Posterior vena cava (tissue), 2 donors: ENCODE measurements around the gene ADRA2C. TPM values are rescaled to one million over a fixed set of nuclear protein-coding genes. Genes with fewer than 3 reads are reported as not detected.

ENCODE experiments used
- DNase-seq: peaks from one replicate; pipeline ENCODE4 v3.0.0-alpha.2; 2020; ENCODE audit warnings: low spot score
- intact Hi-C, 2 donors: fragments of 100-400 bp; cut with DNase I; formaldehyde crosslinking; loops; one replicate each; pipeline versions ENCODE4 v1.14.1 to v1.14.2; 2022 to 2023
- total RNA-seq, 2 donors: library from RNA; stranded (reverse); fragmentation: NEBNext Ultra II Directional; extraction: Animal tissue kit (Norgen Biotek cat#: 25700); gene quantifications; one replicate each; pipeline ENCODE4 v1.2.1, GENCODE V29; 2021
- donor health status: DM: yes; HTN: yes; CAD: no.
- donor health status: DM: yes; HTN: yes; CAD: no.

The ADRA2C gene
- total RNA-seq, 2 donors from 2014 or later: 56.4 to 61.5 TPM

DNA sequence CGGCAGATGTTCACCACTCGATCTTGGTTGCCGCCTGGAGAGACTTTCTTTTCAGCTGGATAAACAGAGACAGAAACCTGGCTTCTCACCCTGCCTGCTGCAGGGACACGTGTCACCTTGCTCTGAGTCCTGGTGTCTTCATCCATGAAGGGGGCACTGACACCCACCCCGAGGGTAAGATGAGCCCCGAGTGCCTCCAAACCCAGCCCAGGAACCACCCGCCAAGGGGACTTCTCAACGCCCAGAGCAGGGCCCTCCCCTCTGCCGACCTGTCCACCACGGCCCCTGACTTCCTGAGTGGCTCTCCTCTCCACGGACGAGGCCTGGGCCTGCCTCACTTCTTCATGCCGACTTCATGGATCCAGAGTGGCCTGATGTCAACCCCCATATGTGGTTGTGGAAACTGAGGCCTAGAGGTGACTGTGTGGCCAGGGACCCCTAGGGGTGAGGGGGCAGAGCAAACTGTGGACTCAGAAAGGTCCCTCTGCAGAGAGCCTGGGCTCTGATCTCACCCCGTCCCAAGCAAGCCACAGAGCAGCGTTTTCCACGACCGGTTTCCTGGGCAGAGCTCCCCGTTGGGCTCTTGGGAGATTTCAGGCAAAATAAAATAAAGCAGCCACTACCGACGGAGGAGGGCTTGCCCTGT is 5.1 kb downstream of the ADRA2C start:
- intact Hi-C loops: loop anchor here in 1 of 2 donors (10.0 kb wide), 1 partner anchor 174 kb away; no protein-coding TSS in a partner anchor
- DNase-seq: no peak

DNA sequence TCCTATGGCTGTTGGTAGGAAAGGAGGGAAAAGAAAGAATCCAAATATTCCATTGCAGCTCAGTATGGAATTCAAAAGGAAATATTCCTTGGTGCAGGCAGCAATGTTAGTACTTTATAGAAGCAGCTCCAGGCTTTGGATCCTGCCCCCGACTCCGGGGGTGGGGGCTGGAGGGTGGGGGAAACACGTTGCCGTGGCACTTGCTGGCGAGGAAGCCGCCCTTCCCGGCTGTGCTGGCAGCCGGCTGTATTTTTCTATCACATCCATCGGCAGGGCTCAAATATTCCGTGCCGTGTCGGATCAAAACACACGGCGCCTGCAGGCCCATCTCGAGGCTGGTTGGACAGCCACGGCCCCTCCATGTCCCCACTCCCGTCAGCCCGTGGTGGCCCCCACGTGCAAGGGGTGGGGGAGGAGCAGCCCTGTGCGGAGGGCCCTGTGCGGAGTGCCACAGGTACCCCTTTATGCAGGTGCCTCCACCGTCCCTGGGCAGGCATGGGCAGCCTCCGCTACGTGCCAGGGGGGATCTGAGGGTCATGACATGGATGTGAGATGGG is 5.8 kb downstream of the ADRA2C start:
- no peak for DNase-seq
- intact Hi-C loops: loop anchor here in 1 of 2 donors (10.0 kb wide), 1 partner anchor 173 kb away; no protein-coding TSS in a partner anchor

DNA sequence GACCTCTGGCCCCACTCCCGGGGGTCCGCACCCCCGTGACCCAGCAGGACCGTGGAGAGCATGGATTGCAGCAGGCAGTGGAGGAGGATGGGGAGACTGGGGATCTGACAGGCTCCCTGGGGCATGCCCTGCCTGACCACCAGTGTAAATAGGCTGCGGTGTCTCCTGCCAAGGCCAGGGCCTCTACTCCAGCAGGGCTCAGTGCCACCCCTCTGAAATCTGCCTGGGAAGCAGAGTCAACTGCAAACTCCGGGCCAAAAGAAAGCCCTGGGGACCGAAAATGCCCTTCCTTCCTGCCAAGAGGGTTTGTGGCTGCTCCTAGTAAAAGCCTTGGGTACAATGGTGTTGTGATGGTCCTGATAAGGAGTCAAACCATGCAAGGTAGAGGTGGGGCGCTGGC is 6.4 kb downstream of the ADRA2C start:
- no peak for DNase-seq
- intact Hi-C loops: loop anchor here in 1 of 2 donors (10.0 kb wide), 1 partner anchor 172 kb away; no protein-coding TSS in a partner anchor

DNA sequence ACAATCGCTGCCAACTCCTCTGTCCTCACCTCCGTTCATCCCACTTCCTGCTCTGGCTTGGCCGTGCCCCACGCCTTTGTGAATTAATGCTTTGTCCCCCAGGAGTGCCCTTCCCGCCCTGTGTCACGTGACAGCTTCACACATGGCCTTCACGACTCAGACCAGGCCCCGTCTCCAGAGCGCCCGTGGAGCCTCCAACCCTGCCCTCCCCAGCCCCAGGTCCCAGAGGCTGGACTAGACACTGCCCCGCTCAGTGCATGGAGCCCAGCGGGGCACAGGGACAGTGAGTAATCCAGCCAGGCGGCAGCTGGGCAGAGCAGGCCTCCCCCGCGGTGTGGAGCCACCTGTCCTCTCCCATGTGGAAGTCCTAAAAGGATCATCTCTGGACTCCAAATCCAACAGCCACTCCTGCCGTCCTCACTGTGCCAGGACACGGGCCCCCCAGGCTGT is 7.4 kb downstream of the ADRA2C start:
- DNase-seq: no peak
- intact Hi-C loops: loop anchor here in 1 of 2 donors (10.0 kb wide), 1 partner anchor 171 kb away; no protein-coding TSS in a partner anchor

DNA sequence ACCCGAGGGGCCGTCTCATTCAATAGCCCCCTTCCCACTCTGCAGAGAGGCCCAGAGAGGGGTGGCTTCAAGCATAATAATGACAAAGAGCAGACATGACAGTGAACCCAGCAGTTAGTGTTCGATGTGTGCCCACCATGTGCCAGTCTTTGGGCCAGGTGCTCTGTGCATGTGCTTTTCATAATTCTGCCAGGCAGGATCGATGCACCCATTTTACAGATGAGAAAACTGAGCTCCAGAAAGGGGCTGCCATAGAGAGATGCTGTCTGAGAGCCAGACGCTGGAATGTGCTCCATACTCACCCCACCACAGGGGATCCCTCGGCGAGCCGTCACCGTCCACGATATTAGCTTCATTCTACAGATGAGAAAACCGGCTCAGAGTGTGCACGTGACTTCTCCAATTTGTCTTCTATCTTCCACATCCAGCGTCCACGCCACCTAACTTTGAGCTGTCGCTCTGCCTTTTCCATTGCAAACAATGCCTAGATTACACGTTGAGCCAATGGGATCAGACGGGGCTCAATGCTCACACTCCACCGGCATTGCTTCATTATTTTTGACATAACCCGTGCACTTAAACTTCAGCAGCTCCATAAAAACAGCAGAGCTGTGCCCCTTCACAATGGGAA is 8.2 kb downstream of the ADRA2C start:
- intact Hi-C loops: loop anchor here in 1 of 2 donors (10.0 kb wide), 1 partner anchor 170 kb away; no protein-coding TSS in a partner anchor
- no peak for DNase-seq

DNA sequence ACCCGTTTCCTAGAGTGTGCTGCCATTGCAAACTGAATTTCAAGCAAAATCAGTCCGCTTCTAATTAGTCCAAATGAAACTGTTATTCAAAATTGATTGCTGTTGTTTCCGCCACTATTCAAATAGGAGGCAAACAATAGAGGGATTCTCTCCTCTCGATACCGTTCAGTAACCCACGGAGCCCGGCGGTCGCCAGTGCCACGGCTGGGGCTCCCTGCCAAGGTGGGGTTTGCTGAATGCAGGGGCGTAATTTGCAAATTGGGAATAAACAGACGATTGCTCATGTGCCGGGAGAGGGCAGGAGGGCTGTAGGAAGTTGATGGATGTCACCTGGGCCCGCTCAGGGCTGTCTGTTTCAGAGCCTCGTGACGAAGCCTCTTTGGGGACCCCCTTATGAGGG is 8.8 kb downstream of the ADRA2C start:
- intact Hi-C loops: loop anchor here in 1 of 2 donors (10.0 kb wide), 1 partner anchor 170 kb away; no protein-coding TSS in a partner anchor

DNA sequence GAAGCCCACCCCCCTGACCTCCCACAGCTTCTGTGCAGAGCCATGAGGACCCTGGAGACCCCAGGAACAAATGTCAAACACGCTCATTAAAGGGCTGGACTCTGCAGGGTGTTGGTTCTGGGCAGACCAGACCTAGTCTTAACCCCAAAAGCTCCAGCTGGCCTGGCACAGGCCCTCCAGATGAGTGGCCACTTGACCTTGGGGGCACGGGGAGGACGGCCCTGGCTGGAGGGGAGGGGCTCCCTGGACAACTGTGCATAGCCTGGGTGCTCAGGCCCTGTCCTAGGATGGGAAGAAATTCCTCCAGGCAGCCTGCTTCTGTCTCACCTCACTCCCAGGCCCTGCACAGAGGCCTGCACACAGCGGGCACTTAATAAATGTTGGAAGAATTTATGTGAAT is 9.4 kb downstream of the ADRA2C start:
- intact Hi-C loops: loop anchor here in 1 of 2 donors (10.0 kb wide), 1 partner anchor 169 kb away; no protein-coding TSS in a partner anchor
- DNase-seq: no peak

More for the DNA sequence above, 8.8 kb downstream of the ADRA2C start:
- no peak for DNase-seq

DNA sequence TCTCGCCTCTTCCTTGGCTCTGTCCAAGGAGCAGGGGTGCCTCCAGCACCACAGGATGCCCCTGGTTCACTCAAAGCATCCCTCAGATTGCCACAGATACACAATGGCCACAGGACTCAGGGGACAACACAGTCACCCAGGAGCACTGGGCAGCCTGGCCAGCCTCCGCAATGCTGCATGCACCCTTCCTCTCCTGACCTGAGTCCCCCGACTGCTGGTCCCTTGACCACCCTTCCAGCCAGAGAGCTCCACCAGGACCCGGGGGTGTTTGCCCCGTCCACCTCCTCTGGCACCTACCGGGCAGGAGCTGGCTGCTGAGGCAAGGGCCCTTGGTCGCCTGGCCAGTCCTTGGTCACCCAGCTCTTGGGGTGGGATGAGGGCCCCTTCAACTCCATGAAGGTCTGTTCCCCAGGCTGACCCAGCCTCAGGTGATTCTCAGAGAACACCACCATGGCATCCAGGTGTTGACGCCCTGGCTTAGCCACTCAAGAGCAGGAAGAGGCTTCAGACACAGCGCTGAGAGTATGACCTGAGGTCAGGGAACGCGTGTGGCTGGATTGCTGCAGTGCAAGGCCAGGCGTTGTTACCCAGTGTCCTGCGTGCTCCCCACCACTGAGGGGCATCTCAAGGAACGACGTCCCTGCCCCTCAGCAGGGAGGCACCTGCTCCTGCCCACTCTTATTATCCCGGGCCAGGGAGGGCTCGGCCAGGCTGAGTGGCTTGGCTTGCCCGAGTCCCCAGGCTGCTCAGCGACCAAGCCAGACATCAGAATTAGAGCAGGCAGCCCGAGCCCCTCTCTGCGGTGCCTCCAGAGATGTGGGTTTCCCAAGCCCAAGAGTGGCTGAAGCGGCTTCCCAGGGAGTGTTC is 10.2 kb downstream of the ADRA2C start:
- intact Hi-C loops: loop anchor here in 1 of 2 donors (10.0 kb wide), 1 partner anchor 168 kb away; no protein-coding TSS in a partner anchor
- no peak for DNase-seq

DNA sequence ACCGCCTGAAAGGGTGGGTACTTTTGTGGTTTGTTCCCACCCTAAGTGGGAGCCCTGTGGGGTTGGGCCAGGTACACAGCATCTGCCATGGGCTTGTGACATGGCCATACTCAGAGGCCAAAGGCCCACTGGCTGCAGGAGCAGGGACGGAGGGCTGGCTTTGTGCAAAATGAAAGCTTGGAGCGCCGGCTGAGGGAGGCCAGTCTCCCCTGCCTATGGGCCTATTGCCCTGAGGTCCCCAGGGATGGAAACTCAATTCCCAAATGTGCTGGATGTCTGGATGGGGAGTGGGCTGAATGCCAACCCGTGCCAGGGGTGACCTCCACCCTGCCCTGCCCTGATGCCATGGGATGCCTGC is 10.8 kb downstream of the ADRA2C start:
- intact Hi-C loops: loop anchor here in 1 of 2 donors (10.0 kb wide), 1 partner anchor 168 kb away; no protein-coding TSS in a partner anchor
- DNase-seq: no peak

DNA sequence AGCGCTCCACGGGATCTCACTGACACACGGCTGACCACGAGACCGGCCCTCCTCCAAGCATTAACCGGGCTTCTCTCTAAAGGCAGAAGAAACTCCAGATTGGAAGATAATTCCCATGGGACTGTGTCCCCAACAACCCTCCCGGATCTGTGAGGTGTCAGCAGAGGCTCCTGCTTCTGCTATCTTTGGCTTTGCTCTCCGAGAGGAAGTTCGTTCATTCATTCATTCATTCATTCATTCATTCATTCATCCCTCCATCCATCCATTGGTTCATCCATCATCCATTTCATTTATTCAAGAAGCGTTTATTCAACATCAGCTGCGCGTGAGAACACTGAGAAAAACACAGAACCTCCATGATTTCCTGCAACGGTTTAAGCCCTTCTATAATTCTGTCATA is 11.5 kb downstream of the ADRA2C start:
- intact Hi-C loops: loop anchor here in 1 of 2 donors (10.0 kb wide), 1 partner anchor 167 kb away; no protein-coding TSS in a partner anchor
- no peak for DNase-seq

DNA sequence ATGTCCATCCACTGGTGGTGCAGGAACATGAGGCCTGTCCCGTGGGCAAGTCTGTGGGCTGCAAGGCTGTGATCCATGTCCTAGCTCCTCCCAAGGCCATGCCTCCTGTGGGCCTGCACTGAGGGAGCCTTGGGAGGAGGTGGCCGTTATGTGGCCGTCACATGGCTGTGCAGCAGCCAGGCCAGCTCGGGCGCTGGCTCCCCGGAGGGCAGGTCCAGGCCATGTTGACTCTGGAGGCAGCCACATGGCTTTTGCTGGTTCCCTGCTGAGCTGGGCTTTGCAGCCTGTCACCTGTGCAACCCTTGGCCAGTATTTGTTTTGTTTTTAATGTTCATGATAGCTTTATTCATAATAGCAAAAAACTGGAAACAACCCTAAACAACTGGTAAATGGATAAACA is 13.3 kb downstream of the ADRA2C start:
- intact Hi-C loops: loop anchor here in 1 of 2 donors (10.0 kb wide), 1 partner anchor 165 kb away; no protein-coding TSS in a partner anchor
- no peak for DNase-seq

DNA sequence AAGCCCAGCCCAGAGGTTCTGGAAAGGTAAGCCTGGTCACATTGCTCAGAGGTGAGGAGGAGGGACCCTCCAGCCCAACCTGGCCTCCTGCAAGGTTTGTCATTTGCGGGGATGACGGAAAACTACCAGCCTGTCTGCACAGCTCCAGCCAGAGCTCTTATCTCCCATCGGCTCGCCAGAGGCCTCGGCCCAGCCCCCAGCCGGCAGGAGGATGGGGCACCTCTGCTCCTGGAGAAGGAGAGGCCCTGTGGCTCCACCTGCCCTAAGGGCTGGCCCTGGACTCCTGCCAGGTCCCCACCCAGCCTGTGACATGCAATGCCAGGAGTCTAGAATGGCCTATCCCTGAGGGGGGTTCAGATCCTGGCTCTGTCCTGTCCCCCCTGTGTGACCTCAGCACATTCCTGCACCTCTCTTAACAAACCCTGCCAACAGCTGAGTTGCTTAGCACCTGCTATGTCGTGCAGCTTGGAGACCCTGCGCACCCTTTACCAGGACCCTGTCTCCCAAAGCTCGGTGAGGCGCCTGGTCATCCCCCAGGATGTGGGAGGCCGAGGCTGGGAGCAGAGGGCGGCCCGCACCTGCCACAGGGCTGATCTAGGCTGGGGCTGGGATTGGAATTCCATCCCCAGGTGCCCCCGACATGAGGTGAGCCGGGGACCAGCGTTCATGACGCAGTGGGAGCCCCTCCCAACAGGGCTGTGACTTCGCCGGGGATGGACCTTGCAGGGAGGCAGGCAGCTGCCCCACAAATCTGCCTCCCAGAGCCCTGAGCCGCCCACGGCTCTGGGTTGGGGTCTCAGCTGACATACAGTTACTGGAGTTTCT is 14.4 kb downstream of the ADRA2C start:
- intact Hi-C loops: no loop called here

DNA sequence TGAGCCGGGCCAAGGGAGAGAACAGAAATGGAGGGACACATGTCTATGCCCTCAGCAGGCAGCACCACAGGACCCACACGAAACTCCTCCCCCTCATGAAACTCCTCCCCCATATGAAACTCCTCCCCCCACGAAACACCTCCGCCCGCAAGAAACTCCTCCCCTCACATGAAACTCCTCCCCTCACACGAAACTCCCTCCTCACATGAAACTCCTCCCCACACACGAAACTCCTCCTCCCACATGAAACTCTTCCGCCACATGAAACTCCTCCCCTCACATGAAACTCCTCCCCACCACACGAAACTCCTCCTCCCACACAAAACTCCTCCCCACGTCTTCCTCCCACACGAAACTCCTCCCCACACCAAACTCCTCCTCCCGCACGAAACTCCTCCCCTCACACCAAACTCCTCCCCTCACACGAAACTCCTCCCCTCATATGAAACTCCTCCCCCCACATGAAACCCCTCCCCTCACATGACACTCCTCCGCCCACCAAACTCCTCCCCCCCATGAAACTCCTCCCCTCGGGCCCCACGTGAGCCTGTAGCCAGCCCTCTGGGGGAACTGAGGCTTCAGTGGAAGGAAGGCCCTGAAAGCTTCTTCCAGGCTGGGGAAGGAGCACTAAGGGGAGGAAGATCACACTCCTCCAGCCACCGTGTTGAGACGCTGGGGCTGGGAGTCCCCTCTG is 15.2 kb downstream of the ADRA2C start:
- intact Hi-C loops: no loop called here
- DNase-seq: no peak

More for the DNA sequence above, 14.4 kb downstream of the ADRA2C start:
- no peak for DNase-seq

DNA sequence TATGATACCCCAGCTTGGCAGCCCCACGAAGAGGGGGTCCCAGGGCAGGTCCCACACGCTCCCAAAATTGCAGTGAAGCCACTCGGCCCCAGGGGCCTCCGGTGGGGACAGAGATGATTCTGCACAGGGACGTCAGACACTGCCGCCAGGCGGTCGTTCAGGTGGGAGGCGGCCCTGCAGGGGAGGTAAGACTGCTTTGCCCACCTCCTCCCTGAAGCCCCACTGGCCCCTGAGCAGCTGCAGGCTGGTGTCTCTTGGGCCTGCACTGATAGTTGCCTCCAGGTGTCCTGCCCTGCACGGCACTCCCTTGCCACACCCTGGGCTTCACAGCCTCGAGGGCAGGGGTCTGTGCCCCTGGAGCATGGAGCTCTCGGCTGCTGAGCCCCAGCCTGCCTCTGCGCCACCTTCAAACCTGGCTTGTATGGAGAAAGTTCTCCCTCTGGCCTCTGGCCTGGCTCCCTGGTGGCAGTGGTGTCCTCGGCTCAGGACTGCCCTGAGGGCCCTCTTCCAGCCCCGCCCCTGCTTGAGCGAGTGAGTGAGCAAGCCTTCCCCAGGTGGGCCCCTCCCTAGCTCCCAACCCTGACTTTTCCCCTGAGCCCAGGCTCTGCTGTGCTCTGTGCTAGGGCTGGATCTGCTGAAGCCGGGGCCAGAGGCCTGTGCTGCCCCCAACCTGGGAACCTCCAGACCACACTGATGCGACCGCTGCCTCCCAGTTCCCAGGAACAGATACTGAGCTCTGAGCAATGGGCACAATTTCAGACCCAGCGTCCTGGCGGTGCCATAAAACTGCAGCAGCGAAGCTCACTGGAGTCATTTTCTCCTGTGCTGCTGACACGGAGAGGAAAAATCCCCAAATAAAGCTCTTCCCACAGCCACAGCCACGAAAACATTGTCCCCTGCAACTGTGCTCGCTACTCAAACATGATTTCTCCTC is 16.1 kb downstream of the ADRA2C start:
- no peak for DNase-seq
- intact Hi-C loops: no loop called here

DNA sequence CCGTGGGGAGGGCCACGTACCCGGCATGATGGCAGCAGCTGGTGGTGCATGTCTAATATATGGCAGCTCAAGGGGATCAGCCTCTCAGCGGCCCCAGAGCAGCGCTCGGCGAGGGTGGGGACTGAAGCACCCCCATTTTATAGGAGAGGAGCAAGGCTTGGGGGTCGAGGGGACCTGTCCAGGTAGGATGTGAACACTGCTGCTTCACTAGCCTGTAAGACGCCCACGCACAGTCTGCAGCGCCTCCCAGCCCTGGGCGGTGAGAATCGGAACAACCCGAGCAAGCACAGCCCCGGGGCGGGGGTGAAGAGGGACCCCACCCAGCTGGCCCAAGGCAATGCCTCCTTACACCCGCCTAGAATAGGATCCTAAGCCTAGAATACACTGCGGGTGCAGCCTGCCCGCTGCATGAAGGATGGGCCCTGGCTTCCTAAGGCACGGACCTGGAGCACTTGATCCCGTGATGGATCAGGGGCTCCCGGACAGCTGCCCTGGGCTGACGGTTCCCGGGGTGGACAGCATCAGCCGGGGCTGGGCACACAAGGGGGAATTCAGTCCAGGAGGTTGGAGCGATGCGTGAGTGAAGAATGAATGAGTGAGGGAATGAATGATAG is 17.6 kb downstream of the ADRA2C start:
- intact Hi-C loops: no loop called here
- no peak for DNase-seq
